Caco-2 (cell line): ENCODE results near the gene SHANK1. TPM values are rescaled to one million over a fixed set of nuclear protein-coding genes. Genes with fewer than 3 reads are reported as not detected.

ENCODE experiments used
- BruUV-seq: library from RNA; stranded (reverse); fragments of 400-500 nt; replicated peaks from 2 replicates; lab custom pipeline; 2021; lab: Mats Ljungman, UMichigan
- CTCF ChIA-PET: fragments of 300-600 bp; sonication (Branson Sonifier 250); formaldehyde crosslinking; loops from one replicate; lab custom pipeline; 2022; ENCODE audit warnings: antibody characterized with exemption; lab: Charles Lee
- POLR2A ChIA-PET: fragments of 300-600 bp; sonication (Branson Sonifier 250); formaldehyde crosslinking; loops from one replicate; lab custom pipeline; 2022; ENCODE audit warnings: antibody characterized with exemption; lab: Charles Lee
- DNase-seq, 2 experiments: peaks; one replicate each; pipeline versions ENCODE4 v3.0.0 to v3.0.0-alpha.2; 2020 to 2022
- H3K27me3 ChIP-seq: replicated peaks from 2 replicates; pipeline ENCODE4 v1.6.0; 2011; ENCODE audit warnings: low read length; ENCODE audit not compliant: control insufficient read depth, insufficient read depth
- H3K36me3 ChIP-seq: 2 replicates; pipeline ENCODE4 v1.5.1; 2011; ENCODE audit warnings: low read length; ENCODE audit not compliant: control insufficient read depth, insufficient read depth
- H3K4me1 ChIP-seq: fragments of 250-450 bp; sonication (Bioruptor Pico); 2 replicates; pipeline ENCODE4 v1.5.1; 2020; ENCODE audit warnings: mild to moderate bottlenecking
- H3K4me3 ChIP-seq: 2 replicates; pipeline ENCODE4 v1.5.1; 2011; ENCODE audit warnings: low read depth, mild to moderate bottlenecking, control low read depth, low read length
- H3K9me3 ChIP-seq: fragments of 250-450 bp; sonication (Bioruptor Pico); 2 replicates; pipeline ENCODE4 v1.5.1; 2020; ENCODE audit warnings: mild to moderate bottlenecking, moderate library complexity
- H3K27ac Mint-ChIP-seq: one replicate; pipeline ENCODE4 v1.8.0; 2022; ENCODE audit warnings: mixed read lengths; ENCODE audit not compliant: unreplicated experiment
- H3K27me3 Mint-ChIP-seq: one replicate; pipeline ENCODE4 v1.8.0; 2022; ENCODE audit warnings: mixed read lengths; ENCODE audit not compliant: insufficient read depth, unreplicated experiment
- H3K36me3 Mint-ChIP-seq: one replicate; pipeline ENCODE4 v1.8.0; 2022; ENCODE audit warnings: mild to moderate bottlenecking, mixed read lengths; ENCODE audit not compliant: insufficient read depth, unreplicated experiment
- H3K4me1 Mint-ChIP-seq: one replicate; pipeline ENCODE4 v1.8.0; 2022; ENCODE audit warnings: low read depth, mixed read lengths; ENCODE audit not compliant: unreplicated experiment
- H3K4me3 Mint-ChIP-seq: one replicate; pipeline ENCODE4 v1.8.0; 2022; ENCODE audit warnings: mild to moderate bottlenecking, moderate library complexity, mixed read lengths; ENCODE audit not compliant: unreplicated experiment
- H3K9me3 Mint-ChIP-seq: one replicate; pipeline ENCODE4 v1.8.0; 2022; ENCODE audit warnings: mixed read lengths; ENCODE audit not compliant: unreplicated experiment
- intact Hi-C: fragments of 100-400 bp; cut with micrococcal nuclease; formaldehyde crosslinking; loops from one replicate; pipeline ENCODE4 v1.10.0; 2022; ENCODE audit not compliant: unreplicated experiment
- total RNA-seq: library from RNA; stranded (reverse); gene quantifications from 2 replicates; pipeline ENCODE4 v1.2.3, GENCODE V29; 2022
- TF ChIP-seq, protein P1 (sequence below), 2 experiments: fragments of 200-600 bp in 1 of 2; IDR thresholded peaks; 1 replicate in 1 of 2; 2 replicates in 1 of 2; pipeline versions ENCODE4 v1.5.1 to v1.8.0; 2011 to 2022; ENCODE audit warnings: antibody characterized with exemption in 1 of 2, control low read depth in 1 of 2, inconsistent platforms in 1 of 2, low read depth in 1 of 2, low read length in 1 of 2, mild to moderate bottlenecking in 1 of 2, moderate library complexity in 1 of 2; ENCODE audit not compliant: insufficient read depth in 1 of 2, severe bottlenecking in 1 of 2, unreplicated experiment in 1 of 2

Gene SHANK1
- total RNA-seq, 1 experiment from 2014 or later = not detected

DNA sequence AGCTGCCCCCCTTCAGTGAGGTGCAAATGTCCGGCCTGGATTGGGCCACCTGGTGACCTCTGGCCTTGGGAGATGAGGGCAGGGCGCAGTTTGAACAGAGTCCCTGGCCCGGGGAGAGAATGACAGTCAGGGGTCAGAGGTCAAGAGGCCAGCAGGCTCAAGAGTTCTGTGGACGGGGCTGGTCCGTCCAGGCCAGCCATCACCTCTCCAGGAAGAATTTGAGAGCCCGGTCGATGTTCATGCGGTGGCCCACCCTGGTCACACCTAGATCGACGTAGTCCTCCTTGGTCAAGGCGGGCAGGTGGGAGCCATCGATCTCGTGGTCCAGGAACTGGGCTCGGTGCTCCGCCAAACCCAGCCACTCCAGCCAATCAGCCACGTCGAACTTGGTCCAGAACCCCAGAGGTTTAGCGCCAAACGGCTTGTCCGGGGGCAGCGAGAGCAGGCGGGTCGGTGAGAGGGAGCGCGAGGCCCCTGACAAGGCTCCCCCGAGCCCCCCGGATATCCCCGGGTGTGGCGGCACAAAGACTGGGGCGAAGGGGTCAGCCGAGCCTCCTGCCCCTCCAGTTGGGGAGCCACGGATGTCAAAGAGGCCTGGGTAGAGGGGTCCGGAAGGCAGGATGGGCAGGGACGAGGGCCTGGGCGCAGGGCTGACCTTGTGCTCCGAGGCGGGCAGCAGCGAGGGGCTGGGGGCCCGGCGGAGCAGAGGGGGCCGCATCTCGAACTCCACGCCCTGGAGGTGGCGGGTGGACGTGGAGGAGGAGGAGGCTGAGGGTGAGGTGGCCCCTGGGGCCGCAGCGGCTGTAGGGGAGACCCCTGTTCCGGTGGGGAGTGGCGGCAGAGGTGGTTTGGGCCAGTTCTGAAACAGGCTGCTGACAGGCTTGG lies 57.6 kb downstream of the SHANK1 start:
- POLR2A ChIA-PET = no interaction called here
- no peak overlapping the region for H3K27ac Mint-ChIP-seq
- H3K4me1 ChIP-seq = no peaks in the 10 kb centered on the region
- H3K4me3 ChIP-seq = no peak overlapping the region
- H3K9me3 ChIP-seq = peaks cover 17% of the 10 kb centered on the region
- H3K4me1 Mint-ChIP-seq = peaks cover 7% of the 10 kb centered on the region
- peaks cover 30% of the 10 kb centered on the region for H3K9me3 Mint-ChIP-seq
- no peak for DNase-seq
- intact Hi-C loops = no loop called here
- H3K4me3 Mint-ChIP-seq = no peak overlapping the region
- BruUV-seq = no TSS peak
- H3K27me3 Mint-ChIP-seq = no peaks in the 10 kb centered on the region
- H3K36me3 ChIP-seq = no peaks in the 10 kb centered on the region
- no peaks in the 10 kb centered on the region for H3K36me3 Mint-ChIP-seq
- TF ChIP-seq, protein P1, sequence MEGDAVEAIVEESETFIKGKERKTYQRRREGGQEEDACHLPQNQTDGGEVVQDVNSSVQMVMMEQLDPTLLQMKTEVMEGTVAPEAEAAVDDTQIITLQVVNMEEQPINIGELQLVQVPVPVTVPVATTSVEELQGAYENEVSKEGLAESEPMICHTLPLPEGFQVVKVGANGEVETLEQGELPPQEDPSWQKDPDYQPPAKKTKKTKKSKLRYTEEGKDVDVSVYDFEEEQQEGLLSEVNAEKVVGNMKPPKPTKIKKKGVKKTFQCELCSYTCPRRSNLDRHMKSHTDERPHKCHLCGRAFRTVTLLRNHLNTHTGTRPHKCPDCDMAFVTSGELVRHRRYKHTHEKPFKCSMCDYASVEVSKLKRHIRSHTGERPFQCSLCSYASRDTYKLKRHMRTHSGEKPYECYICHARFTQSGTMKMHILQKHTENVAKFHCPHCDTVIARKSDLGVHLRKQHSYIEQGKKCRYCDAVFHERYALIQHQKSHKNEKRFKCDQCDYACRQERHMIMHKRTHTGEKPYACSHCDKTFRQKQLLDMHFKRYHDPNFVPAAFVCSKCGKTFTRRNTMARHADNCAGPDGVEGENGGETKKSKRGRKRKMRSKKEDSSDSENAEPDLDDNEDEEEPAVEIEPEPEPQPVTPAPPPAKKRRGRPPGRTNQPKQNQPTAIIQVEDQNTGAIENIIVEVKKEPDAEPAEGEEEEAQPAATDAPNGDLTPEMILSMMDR (IDR thresholded peaks at IDR 0.05; ENCODE audit: insufficient read depth in 1 of 2, low read depth in 1 of 2, low read length in 1 of 2, severe bottlenecking in 1 of 2, unreplicated experiment in 1 of 2) = no peak
- CTCF ChIA-PET = no interaction called here
- H3K27me3 ChIP-seq = no peaks in the 10 kb centered on the region

DNA sequence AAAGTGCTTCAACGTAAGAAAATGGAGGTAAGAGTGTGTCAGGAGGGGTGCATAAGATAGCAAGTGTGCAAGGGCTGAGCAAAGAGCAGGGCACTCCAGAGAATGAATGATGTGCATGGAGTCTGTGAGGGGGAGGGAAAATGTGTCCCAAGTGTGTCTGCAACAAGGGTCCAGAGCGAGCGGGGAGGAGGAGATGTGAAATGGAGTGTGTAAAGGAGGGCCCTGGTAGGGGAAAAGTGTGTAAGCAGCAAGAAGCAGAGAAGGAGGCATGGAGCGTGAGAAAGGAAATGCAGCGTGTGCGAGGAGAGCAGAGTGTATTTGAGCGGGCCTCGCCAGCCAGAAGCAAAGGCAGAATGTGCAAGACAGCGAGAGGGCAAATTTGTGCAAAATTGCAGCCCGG lies 58.6 kb downstream of the SHANK1 start:
- CTCF ChIA-PET = no interaction called here
- Mint-ChIP-seq H3K27me3 (no peaks in the 10 kb centered on the region), H3K27ac (no peak overlapping the region), H3K4me1 (peaks cover 7% of the 10 kb centered on the region), H3K36me3 (no peaks in the 10 kb centered on the region), H3K9me3 (peaks cover 38% of the 10 kb centered on the region), H3K4me3 (no peak overlapping the region)
- Histone ChIP-seq H3K4me1 (no peaks in the 10 kb centered on the region), H3K27me3 (no peaks in the 10 kb centered on the region), H3K9me3 (peaks cover 21% of the 10 kb centered on the region), H3K4me3 (no peak overlapping the region), H3K36me3 (no peaks in the 10 kb centered on the region)
- no peak for DNase-seq
- intact Hi-C loops = no loop called here
- BruUV-seq = no TSS peak
- POLR2A ChIA-PET = no interaction called here
- TF ChIP-seq, protein P1 (IDR thresholded peaks at IDR 0.05; ENCODE audit: insufficient read depth in 1 of 2, low read depth in 1 of 2, low read length in 1 of 2, severe bottlenecking in 1 of 2, unreplicated experiment in 1 of 2) = no peak

DNA sequence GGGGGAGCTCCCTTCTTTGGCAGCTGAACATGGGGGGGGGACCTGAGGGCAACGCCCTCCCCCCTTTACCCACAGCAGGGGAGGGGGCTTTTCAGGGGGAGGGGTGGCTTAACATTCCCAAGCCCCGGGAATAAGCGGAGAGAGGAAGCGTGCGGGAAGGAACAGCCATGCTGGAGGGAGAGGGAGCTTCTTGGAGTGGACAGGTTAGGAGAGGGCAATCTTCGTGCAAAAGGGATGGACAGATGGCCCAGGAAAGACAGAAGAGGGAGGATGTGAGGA lies 59.6 kb downstream of the SHANK1 start:
- ChIA-PET POLR2A (no interaction called here), CTCF (interaction anchor here (0.6 kb wide), 1 partner anchor 303 kb away, joined by 3 read pairs; no protein-coding TSS in a partner anchor)
- BruUV-seq = no TSS peak
- Mint-ChIP-seq H3K36me3 (peaks cover 3% of the 10 kb centered on the region), H3K9me3 (peaks cover 45% of the 10 kb centered on the region), H3K27ac (no peak overlapping the region), H3K27me3 (no peaks in the 10 kb centered on the region), H3K4me3 (no peak overlapping the region), H3K4me1 (peaks cover 9% of the 10 kb centered on the region)
- H3K36me3 ChIP-seq = no peaks in the 10 kb centered on the region
- intact Hi-C loops = no loop called here
- DNase-seq = no peak
- H3K27me3 ChIP-seq = no peaks in the 10 kb centered on the region
- peaks cover 29% of the 10 kb centered on the region for H3K9me3 ChIP-seq
- no peak overlapping the region for H3K4me3 ChIP-seq
- TF ChIP-seq, protein P1 (IDR thresholded peaks at IDR 0.05; ENCODE audit: insufficient read depth in 1 of 2, low read depth in 1 of 2, low read length in 1 of 2, severe bottlenecking in 1 of 2, unreplicated experiment in 1 of 2) = no peak
- no peaks in the 10 kb centered on the region for H3K4me1 ChIP-seq
